ENCODE data around the gene STK11. TPM values are rescaled to one million over a fixed set of nuclear protein-coding genes. Genes with fewer than 3 reads are reported as not detected.

The STK11 gene
- total and polyA plus RNA-seq, 7 donors = 64.9 to 133 (median 85.9) TPM

GRCh38 chr19:1276628-1277022 lies 71.0 kb downstream of the STK11 start:
- ATAC-seq (no peak), DNase-seq (no peak)
- Histone ChIP-seq H3K9me3 (no peaks in the 10 kb centered on the region), H3K36me3 (ENCODE audit: insufficient read depth in 1 of 2, low read depth in 1 of 2) (peaks cover 6 to 74% of the 10 kb centered on the region in 2 donors), H3K4me1 (peaks cover 44% of the 10 kb centered on the region), H3K4me3 (peak overlapping the region; percentile 87), H3K27me3 (ENCODE audit: insufficient read depth in 3 of 3, low read length in 2 of 3) (no peaks in the 10 kb centered on the region), H3K27ac (peak overlapping the region; percentile 99)
- TF ChIP-seq CTCF (IDR thresholded peaks at IDR 0.05) = no peak
- intact Hi-C loops (cut with DNase I) = loop anchor here (5.0 to 10.0 kb wide), 4 partner anchors 81 to 138 kb away; partner anchors contain the start of gene NDUFS7 (in 1 of the 2)
- 70 to 77% (median 73%) methylated on average over 10 of the region's 10 CpGs for WGBS, 3 donors

- Histone ChIP-seq H3K9me3 (no peaks in the 10 kb centered on the region), H3K27me3 (ENCODE audit: insufficient read depth in 3 of 3, low read length in 2 of 3) (no peaks in the 10 kb centered on the region), H3K36me3 (ENCODE audit: insufficient read depth in 1 of 2, low read depth in 1 of 2) (peaks cover 4 to 69% of the 10 kb centered on the region in 2 donors), H3K4me3 (peak overlapping the region; percentile 87), H3K4me1 (peaks cover 40% of the 10 kb centered on the region), H3K27ac (peak overlapping the region; percentile 99)
- DNase-seq (no peak), ATAC-seq (no peak)
- WGBS, 3 donors = 89 to 92% (median 90%) methylated on average over 15 of the region's 15 CpGs
- intact Hi-C loops (cut with DNase I) = loop anchor here (5.0 to 10.0 kb wide), 4 partner anchors 80 to 138 kb away; partner anchors contain the start of gene NDUFS7 (in 1 of the 2)
- TF ChIP-seq CTCF (IDR thresholded peaks at IDR 0.05) = no peak
These were observed 71.5 kb downstream of the STK11 start for GRCh38 chr19:1277061-1277460.

Other genes starting within 250 kb of the STK11 start
- gene WDR18, start 221.4 kb upstream of the STK11 start, total RNA-seq = 10 to 100 TPM; 17.4 to 28.0 (median 20.3) TPM
- 10 to 100 TPM; 30.8 to 77.9 (median 39.0) TPM for gene WDR18, start 221.4 kb upstream of the STK11 start, polyA plus RNA-seq
- gene GRIN3B, start 205.4 kb upstream of the STK11 start, total RNA-seq = under 1 TPM in 1 of 4 donors, not detected in 3; 0.16 TPM
- gene GRIN3B, start 205.4 kb upstream of the STK11 start, polyA plus RNA-seq = under 1 TPM in 1 of 3 donors, not detected in 2; 0.01 TPM
- 100 to 1,000 TPM in 1 of 4 donors, 10 to 100 TPM in 3; 67.1 to 128 (median 87.4) TPM for gene TMEM259, start 184.7 kb upstream of the STK11 start, total RNA-seq
- gene TMEM259, start 184.7 kb upstream of the STK11 start, polyA plus RNA-seq = 100 to 1,000 TPM in 1 of 3 donors, 10 to 100 TPM in 2; 80.6 to 133 (median 89.9) TPM
- not detected for gene RNU6-2, start 184.3 kb upstream of the STK11 start, total RNA-seq
- not detected for gene RNU6-2, start 184.3 kb upstream of the STK11 start, polyA plus RNA-seq
- 1 to 10 TPM; 3.0 to 9.5 (median 8.5) TPM for gene CNN2, start 179.2 kb upstream of the STK11 start, total RNA-seq
- 1 to 10 TPM; 1.7 to 6.3 (median 2.3) TPM for gene CNN2, start 179.2 kb upstream of the STK11 start, polyA plus RNA-seq
- 10 to 100 TPM in 3 of 4 donors, 1 to 10 TPM in 1; 5.2 to 19.5 (median 16.5) TPM for gene ABCA7, start 165.7 kb upstream of the STK11 start, total RNA-seq
- 10 to 100 TPM in 1 of 3 donors, 1 to 10 TPM in 2; 2.6 to 10.1 (median 3.3) TPM for gene ABCA7, start 165.7 kb upstream of the STK11 start, polyA plus RNA-seq
- gene ARHGAP45, start 138.6 kb upstream of the STK11 start, total RNA-seq = 1 to 10 TPM; 2.0 to 4.0 (median 3.2) TPM
- gene ARHGAP45, start 138.6 kb upstream of the STK11 start, polyA plus RNA-seq = 1 to 10 TPM; 1.2 to 1.8 (median 1.8) TPM
- 100 to 1,000 TPM; 133 to 147 (median 143) TPM for gene POLR2E, start 110.4 kb upstream of the STK11 start, total RNA-seq
- gene POLR2E, start 110.4 kb upstream of the STK11 start, polyA plus RNA-seq = 100 to 1,000 TPM; 170 to 243 (median 217) TPM
- 100 to 1,000 TPM; 279 to 560 (median 304) TPM for gene GPX4, start 101.8 kb upstream of the STK11 start, total RNA-seq
- gene GPX4, start 101.8 kb upstream of the STK11 start, polyA plus RNA-seq = 100 to 1,000 TPM; 490 to 762 (median 618) TPM
- 100 to 1,000 TPM in 1 of 4 donors, 10 to 100 TPM in 3; 20.9 to 138 (median 76.9) TPM for gene SBNO2, start 31.5 kb upstream of the STK11 start, total RNA-seq
- 10 to 100 TPM; 18.5 to 47.2 (median 20.2) TPM for gene SBNO2, start 31.5 kb upstream of the STK11 start, polyA plus RNA-seq
- gene CBARP, start 32.2 kb downstream of the STK11 start, total RNA-seq = 1 to 10 TPM in 2 of 4 donors, under 1 TPM in 2; 0.41 to 4.0 (median 1.5) TPM
- 10 to 100 TPM in 1 of 3 donors, under 1 TPM in 2; 0.75 to 19.0 (median 0.88) TPM for gene CBARP, start 32.2 kb downstream of the STK11 start, polyA plus RNA-seq
- 100 to 1,000 TPM; 362 to 759 (median 472) TPM for gene ATP5F1D, start 36.0 kb downstream of the STK11 start, total RNA-seq
- 100 to 1,000 TPM; 310 to 858 (median 690) TPM for gene ATP5F1D, start 36.0 kb downstream of the STK11 start, polyA plus RNA-seq
- 100 to 1,000 TPM in 3 of 4 donors, 10 to 100 TPM in 1; 84.7 to 331 (median 217) TPM for gene MIDN, start 42.8 kb downstream of the STK11 start, total RNA-seq
- 100 to 1,000 TPM in 1 of 3 donors, 10 to 100 TPM in 2; 29.2 to 147 (median 36.4) TPM for gene MIDN, start 42.8 kb downstream of the STK11 start, polyA plus RNA-seq
- gene CIRBP, start 63.6 kb downstream of the STK11 start, total RNA-seq = 100 to 1,000 TPM; 137 to 591 (median 245) TPM
- 100 to 1,000 TPM; 249 to 321 (median 317) TPM for gene CIRBP, start 63.6 kb downstream of the STK11 start, polyA plus RNA-seq
- 10 to 100 TPM in 3 of 4 donors, 1 to 10 TPM in 1; 9.0 to 18.1 (median 14.0) TPM for gene FAM174C, start 69.8 kb downstream of the STK11 start, total RNA-seq
- gene FAM174C, start 69.8 kb downstream of the STK11 start, polyA plus RNA-seq = 10 to 100 TPM; 21.8 to 88.8 (median 47.6) TPM
- not detected for gene EFNA2, start 80.1 kb downstream of the STK11 start, total RNA-seq
- gene EFNA2, start 80.1 kb downstream of the STK11 start, polyA plus RNA-seq = not detected
- 100 to 1,000 TPM; 230 to 338 (median 308) TPM for gene NDUFS7, start 178.1 kb downstream of the STK11 start, total RNA-seq
- 100 to 1,000 TPM; 177 to 423 (median 294) TPM for gene NDUFS7, start 178.1 kb downstream of the STK11 start, polyA plus RNA-seq
- gene GAMT, start 195.8 kb downstream of the STK11 start, total RNA-seq = 100 to 1,000 TPM; 227 to 339 (median 232) TPM
- 100 to 1,000 TPM; 162 to 464 (median 351) TPM for gene GAMT, start 195.8 kb downstream of the STK11 start, polyA plus RNA-seq
- gene DAZAP1, start 201.8 kb downstream of the STK11 start, total RNA-seq = 100 to 1,000 TPM in 1 of 4 donors, 10 to 100 TPM in 3; 59.9 to 122 (median 86.9) TPM
- 100 to 1,000 TPM in 1 of 3 donors, 10 to 100 TPM in 2; 68.9 to 103 (median 94.1) TPM for gene DAZAP1, start 201.8 kb downstream of the STK11 start, polyA plus RNA-seq
- gene RPS15, start 232.6 kb downstream of the STK11 start, total RNA-seq = 100 to 1,000 TPM; 697 to 992 (median 943) TPM
- 1,000 to 10,000 TPM; 2,739 to 4,077 (median 3,158) TPM for gene RPS15, start 232.6 kb downstream of the STK11 start, polyA plus RNA-seq
- gene APC2, start 244.3 kb downstream of the STK11 start, total RNA-seq = under 1 TPM; 0.04 to 0.06 (median 0.05) TPM
- under 1 TPM in 2 of 3 donors, not detected in 1; 0.01 to 0.03 TPM for gene APC2, start 244.3 kb downstream of the STK11 start, polyA plus RNA-seq